GM12864 (cell line): Measurements from ENCODE around the gene ENO1.

Source experiments
- DNase-seq: peaks from one replicate; pipeline ENCODE4 v3.0.0-alpha.2; 2011; ENCODE audit warnings: low read depth
- H3K4me3 ChIP-seq: 2 replicates; pipeline ENCODE4 v1.5.1; 2011; ENCODE audit warnings: mild to moderate bottlenecking, low read depth, low read length, control low read depth
- TF ChIP-seq, protein P1 (sequence below): IDR thresholded peaks from 2 replicates; pipeline ENCODE4 v1.5.1; 2011; ENCODE audit warnings: low read depth, mild to moderate bottlenecking, moderate library complexity, low read length, control low read depth, inconsistent platforms; ENCODE audit errors: missing control alignments

ENO1 gene

DNA sequence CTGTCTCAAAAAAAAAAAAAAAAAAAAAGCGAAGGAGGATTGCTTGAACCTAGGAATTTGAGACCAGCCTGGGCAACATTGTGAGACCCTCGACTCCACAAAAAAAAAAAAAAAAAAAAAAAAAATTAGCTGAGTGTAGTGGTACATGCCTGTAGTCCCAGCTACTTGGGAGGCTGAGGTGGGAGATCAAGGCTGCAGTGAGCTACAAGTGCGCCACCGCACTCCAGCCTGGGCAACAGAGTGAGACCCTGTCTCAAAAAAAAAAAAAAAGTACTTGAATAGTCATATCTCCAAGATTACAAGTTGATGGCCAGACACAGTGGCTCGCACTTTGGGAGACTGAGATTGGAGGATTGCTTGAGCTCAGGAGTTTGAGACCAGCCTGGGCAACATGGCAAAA is 27.4 kb downstream of the ENO1 start:
- TF ChIP-seq, protein P1, sequence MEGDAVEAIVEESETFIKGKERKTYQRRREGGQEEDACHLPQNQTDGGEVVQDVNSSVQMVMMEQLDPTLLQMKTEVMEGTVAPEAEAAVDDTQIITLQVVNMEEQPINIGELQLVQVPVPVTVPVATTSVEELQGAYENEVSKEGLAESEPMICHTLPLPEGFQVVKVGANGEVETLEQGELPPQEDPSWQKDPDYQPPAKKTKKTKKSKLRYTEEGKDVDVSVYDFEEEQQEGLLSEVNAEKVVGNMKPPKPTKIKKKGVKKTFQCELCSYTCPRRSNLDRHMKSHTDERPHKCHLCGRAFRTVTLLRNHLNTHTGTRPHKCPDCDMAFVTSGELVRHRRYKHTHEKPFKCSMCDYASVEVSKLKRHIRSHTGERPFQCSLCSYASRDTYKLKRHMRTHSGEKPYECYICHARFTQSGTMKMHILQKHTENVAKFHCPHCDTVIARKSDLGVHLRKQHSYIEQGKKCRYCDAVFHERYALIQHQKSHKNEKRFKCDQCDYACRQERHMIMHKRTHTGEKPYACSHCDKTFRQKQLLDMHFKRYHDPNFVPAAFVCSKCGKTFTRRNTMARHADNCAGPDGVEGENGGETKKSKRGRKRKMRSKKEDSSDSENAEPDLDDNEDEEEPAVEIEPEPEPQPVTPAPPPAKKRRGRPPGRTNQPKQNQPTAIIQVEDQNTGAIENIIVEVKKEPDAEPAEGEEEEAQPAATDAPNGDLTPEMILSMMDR, result no peak
- no peak for DNase-seq
- no peak overlapping the region for H3K4me3 ChIP-seq

DNA sequence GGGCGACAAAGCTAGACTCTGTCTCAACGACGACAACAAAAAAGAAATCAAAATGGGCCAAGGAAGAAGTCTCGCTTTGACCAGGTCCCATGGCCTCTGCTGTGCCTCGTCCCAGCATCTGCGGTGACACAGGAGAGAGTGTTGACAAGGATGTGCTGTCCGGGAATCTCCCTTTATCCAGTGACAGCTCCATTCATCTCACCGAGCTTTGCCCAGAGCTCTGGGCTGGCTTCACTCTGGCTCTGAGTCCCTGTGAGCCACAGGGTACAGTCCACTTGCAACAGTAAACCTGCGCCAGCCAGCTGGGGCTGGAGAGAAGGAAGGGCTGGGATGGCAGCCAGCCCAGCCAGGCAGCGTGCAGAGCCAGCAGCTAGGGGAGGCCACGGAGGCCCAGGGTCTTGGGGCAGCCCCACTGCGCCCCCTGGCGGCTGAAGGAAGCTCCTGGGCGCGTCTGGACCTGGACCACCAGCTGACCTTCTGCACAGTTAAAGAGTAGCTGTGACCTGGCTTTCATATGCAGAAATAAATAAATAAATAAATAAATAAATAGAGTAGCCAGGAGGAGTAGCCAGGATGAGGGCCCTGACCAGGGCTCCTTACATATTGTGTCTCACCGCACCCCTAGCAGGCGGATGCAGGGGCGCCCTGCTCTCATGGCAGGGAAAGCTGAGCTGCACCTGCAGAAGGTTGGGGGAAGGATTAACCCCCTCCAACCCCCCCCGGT is 29.7 kb downstream of the ENO1 start:
- no peak overlapping the region for H3K4me3 ChIP-seq
- peak; percentile 15 for DNase-seq
- TF ChIP-seq, protein P1, result peak; percentile 92

DNA sequence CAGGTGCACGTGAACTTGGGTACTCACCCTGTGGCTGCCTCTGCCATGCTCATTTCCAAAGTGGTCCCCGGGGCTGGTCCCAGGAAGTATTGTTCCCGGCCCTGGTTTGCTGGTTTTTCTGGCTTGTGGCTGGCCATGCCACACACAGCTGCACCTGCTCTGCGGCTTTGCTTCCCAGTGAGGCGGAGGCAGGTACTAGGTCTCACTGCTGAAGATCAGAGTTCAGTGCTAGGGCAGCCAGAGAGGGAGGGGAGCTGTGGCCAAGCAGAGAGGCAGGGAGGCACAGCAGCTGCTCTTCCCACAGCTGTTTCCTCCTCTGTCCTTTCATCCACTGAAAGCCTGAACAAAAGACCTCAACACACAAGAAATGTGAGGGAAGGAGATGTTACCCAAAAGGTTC is 30.5 kb downstream of the ENO1 start:
- TF ChIP-seq, protein P1, result no peak
- no peak for DNase-seq
- no peak overlapping the region for H3K4me3 ChIP-seq

DNA sequence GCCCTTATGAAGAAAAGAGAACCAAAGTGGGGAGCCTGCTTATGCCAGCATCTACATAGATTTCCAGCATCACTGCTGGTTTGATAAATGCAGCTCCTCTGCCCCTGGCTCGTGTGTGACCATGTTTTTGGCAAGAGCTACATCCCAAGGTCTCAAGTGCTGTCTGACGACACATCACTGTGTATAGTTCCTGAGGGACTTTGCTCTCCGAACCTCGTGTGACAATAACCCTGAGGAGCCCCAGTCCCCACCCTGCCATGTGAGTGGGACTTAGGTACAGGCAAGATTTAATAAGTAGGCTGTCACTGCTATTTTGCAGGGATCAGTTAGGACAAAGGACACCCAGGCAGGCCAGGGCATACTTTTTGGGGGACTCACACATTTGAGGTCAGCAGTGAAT is 32.2 kb downstream of the ENO1 start:
- TF ChIP-seq, protein P1, result no peak
- no peak for DNase-seq
- H3K4me3 ChIP-seq, result no peak overlapping the region

DNA sequence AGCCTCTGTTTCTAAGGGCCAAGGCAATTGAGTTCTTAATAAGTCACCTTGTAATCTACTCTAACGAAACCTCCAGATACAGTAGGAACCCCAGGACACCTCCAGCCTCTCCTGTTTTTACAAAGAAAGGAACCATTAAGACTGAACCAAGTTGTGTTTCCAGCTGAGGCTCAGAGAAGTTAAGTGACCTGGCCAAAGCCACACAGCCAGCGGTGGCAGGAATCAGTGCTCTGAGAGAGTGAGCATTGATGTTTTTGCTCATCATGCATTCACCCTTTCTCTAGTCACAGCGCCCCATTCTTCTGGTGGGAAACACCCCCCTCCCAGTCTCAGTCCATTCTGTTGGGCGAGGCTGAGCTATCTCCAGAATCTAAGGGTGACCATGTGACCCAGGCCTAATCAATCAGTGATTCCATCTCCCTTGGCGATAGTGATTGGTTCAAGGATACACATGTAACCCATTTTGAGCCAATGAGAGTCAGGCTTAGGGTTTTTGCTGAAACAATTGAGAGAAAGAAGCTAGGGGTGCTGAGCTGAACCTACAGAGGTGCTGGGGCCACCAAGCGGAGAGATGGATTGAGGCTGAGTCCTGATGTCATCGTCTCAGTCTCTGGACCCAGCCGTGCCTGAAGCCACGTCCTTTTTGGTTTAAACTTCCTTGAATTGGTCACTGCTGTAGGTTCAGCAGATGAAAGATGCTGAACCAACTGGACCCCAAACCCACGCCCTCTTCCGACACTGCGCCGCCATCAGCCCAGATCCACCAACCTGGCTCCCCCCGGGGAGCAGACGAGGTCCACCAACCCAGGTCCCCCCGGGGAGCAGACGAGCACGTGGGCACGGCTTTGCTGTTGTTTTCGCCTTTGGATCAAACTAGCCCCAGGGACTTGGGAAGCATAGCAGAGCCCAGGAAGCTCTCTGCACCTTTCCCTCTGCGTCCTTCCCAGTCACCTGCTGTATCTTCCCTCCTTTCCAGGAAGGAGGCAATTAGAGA is 33.1 kb downstream of the ENO1 start:
- TF ChIP-seq, protein P1, result no peak
- no peak for DNase-seq
- H3K4me3 ChIP-seq, result no peak overlapping the region

DNA sequence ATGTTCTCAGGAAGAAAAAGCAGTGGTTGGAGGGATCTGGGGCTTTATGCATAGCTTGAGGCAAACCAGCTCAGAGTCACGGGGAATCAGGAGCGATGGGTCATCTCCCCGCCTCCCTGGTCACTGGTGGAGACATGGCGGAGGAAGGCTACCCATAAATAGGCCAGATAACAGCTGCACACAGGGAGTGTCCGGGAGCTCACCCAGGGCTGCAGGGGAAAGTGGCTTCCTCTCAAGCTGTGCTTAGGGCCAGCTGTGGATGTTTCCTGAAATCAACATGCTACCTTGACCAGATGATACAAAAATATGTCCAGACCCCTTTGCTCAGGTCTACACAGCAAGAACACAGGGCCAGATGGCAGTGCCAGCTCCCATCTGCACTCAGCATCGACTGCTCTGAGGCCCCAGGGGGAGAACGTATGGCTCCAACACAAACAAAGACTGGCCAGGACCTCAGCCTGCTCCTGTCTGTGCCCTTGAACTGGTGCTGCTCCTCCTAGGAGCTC is 33.9 kb downstream of the ENO1 start:
- H3K4me3 ChIP-seq, result no peak overlapping the region
- no peak for DNase-seq
- TF ChIP-seq, protein P1, result no peak
